ENCODE results near the gene PPRC1. TPM values are rescaled to one million over a fixed set of nuclear protein-coding genes. Genes with fewer than 3 reads are reported as not detected.
A peak's percentile ranks its signal among the peaks of the same experiment; 100 is the strongest.

PPRC1 gene
- total RNA-seq, 1 experiment from 2014 or later = 79.4 TPM

GRCh38 chr10:102122450-102122849, 10.4 kb upstream of the PPRC1 start:
- peak overlapping the region; percentile 98 for H3K27ac Mint-ChIP-seq
- ChIA-PET CTCF (interaction anchor here (0.6 to 2.2 kb wide), 9 partner anchors 7 to 461 kb away, joined by 3 to 14 read pairs (median 4); partner anchors contain the start of gene PPRC1), POLR2A (interaction anchor here (0.6 to 2.3 kb wide), 3 partner anchors 8 to 29 kb away, joined by 3 to 9 read pairs (median 9); partner anchors contain the start of gene NOLC1)
- peak overlapping the region; percentile 84 for H3K4me3 Mint-ChIP-seq
- H3K36me3 Mint-ChIP-seq = no peaks in the 10 kb centered on the region
- no peaks in the 10 kb centered on the region for H3K27me3 Mint-ChIP-seq (ENCODE audit: low read depth)
- no peaks in the 10 kb centered on the region for H3K9me3 Mint-ChIP-seq
- H3K4me1 Mint-ChIP-seq = peaks cover 41% of the 10 kb centered on the region
- DNase-seq (ENCODE audit: low spot score) (no peak), ATAC-seq (no peak)
- TF ChIP-seq HMGA2 (CRISPR knock-in tag; IDR thresholded peaks at IDR 0.05) = no peak
- TF ChIP-seq RELA (CRISPR knock-in tag; IDR thresholded peaks at IDR 0.05; ENCODE audit: borderline replicate concordance) = no peak
- TF ChIP-seq ATF1 (CRISPR knock-in tag; IDR thresholded peaks at IDR 0.05) = no peak
- TF ChIP-seq CREB1 (CRISPR knock-in tag; IDR thresholded peaks at IDR 0.05) = no peak
- TF ChIP-seq HMGXB4 (CRISPR knock-in tag; IDR thresholded peaks at IDR 0.05) = no peak
- TF ChIP-seq SP1 (CRISPR knock-in tag; conservative IDR thresholded peaks at IDR 0.05) = no peak
- TF ChIP-seq MXD4 (CRISPR knock-in tag; IDR thresholded peaks at IDR 0.05; ENCODE audit: borderline replicate concordance) = no peak
- TF ChIP-seq FOXJ3 (CRISPR knock-in tag; IDR thresholded peaks at IDR 0.05; ENCODE audit: borderline replicate concordance) = no peak

GRCh38 chr10:102123223-102123622, 9.6 kb upstream of the PPRC1 start:
- Mint-ChIP-seq H3K27ac (peak overlapping the region; percentile 98), H3K36me3 (no peaks in the 10 kb centered on the region), H3K9me3 (no peaks in the 10 kb centered on the region), H3K4me1 (peaks cover 33% of the 10 kb centered on the region), H3K4me3 (no peak overlapping the region), H3K27me3 (ENCODE audit: low read depth) (no peaks in the 10 kb centered on the region)
- ChIA-PET CTCF (interaction anchor here (1.0 to 2.2 kb wide), 3 partner anchors 8 to 11 kb away, joined by 4 to 14 read pairs (median 6); partner anchors contain the start of gene PPRC1), POLR2A (interaction anchor here (0.6 to 0.9 kb wide), 2 partner anchors 9 to 22 kb away, joined by 3 to 9 read pairs; no protein-coding TSS in a partner anchor)
- TF ChIP-seq HMGA2 (CRISPR knock-in tag; IDR thresholded peaks at IDR 0.05) (no peak), SP1 (CRISPR knock-in tag; conservative IDR thresholded peaks at IDR 0.05) (no peak)
- ATAC-seq = no peak
- DNase-seq (ENCODE audit: low spot score) = no peak

- TF ChIP-seq GABPB1 (CRISPR knock-in tag; IDR thresholded peaks at IDR 0.05) = 0 out of 2 replicates have a peak, but pooled peaks have one; percentile 30
- no peak for TF ChIP-seq HMGXB4 (CRISPR knock-in tag; IDR thresholded peaks at IDR 0.05)
- peak overlapping the region; percentile 89 for H3K4me3 Mint-ChIP-seq
- CTCF ChIA-PET = interaction anchor here (0.6 to 2.0 kb wide), 5 partner anchors 8 to 171 kb away, joined by 3 to 14 read pairs (median 3); no protein-coding TSS in a partner anchor
- H3K9me3 Mint-ChIP-seq = no peaks in the 10 kb centered on the region
- peaks cover 9% of the 10 kb centered on the region for H3K36me3 Mint-ChIP-seq
- peaks cover 4% of the 10 kb centered on the region; the same call in 1 of the 2 replicates for H3K27me3 Mint-ChIP-seq (ENCODE audit: low read depth)
- ATAC-seq (no peak), DNase-seq (ENCODE audit: low spot score) (no peak)
- H3K27ac Mint-ChIP-seq = 0 out of 2 replicates have a peak overlapping the region, but pooled peaks have one; percentile 98
- peaks cover 22% of the 10 kb centered on the region for H3K4me1 Mint-ChIP-seq
- POLR2A ChIA-PET = no interaction called here
Measured at GRCh38 chr10:102131286-102132170, 1.3 kb upstream of the PPRC1 start.

- peak overlapping the region; percentile 89 for H3K4me3 Mint-ChIP-seq
- no peak for DNase-seq (ENCODE audit: low spot score)
- ChIA-PET CTCF (interaction anchor here (0.6 to 2.0 kb wide), 6 partner anchors 9 to 171 kb away, joined by 3 to 14 read pairs (median 4); no protein-coding TSS in a partner anchor), POLR2A (interaction anchor here (0.6 to 1.0 kb wide), 3 partner anchors 16 to 20 kb away, joined by 3 to 5 read pairs (median 3); no protein-coding TSS in a partner anchor)
- no peaks in the 10 kb centered on the region for H3K9me3 Mint-ChIP-seq
- peaks cover 22% of the 10 kb centered on the region for H3K4me1 Mint-ChIP-seq
- no peak for TF ChIP-seq GRHL2 (CRISPR knock-in tag; IDR thresholded peaks at IDR 0.05; ENCODE audit: insufficient replicate concordance, severe bottlenecking)
- TF ChIP-seq ZNF121 (CRISPR knock-in tag; IDR thresholded peaks at IDR 0.05) = no peak
- TF ChIP-seq ATF3 (CRISPR knock-in tag; conservative IDR thresholded peaks at IDR 0.05) = no peak
- no peak for TF ChIP-seq CBFB (CRISPR knock-in tag; IDR thresholded peaks at IDR 0.05; ENCODE audit: low read depth)
- no peak for TF ChIP-seq PREB (CRISPR knock-in tag; IDR thresholded peaks at IDR 0.05; ENCODE audit: borderline replicate concordance)
- TF ChIP-seq ZNF219 (CRISPR knock-in tag; IDR thresholded peaks at IDR 0.05; ENCODE audit: borderline replicate concordance) = no peak
- no peak for TF ChIP-seq ERG (CRISPR knock-in tag; IDR thresholded peaks at IDR 0.05)
- no peak for TF ChIP-seq RELA (CRISPR knock-in tag; IDR thresholded peaks at IDR 0.05; ENCODE audit: borderline replicate concordance)
- no peak for TF ChIP-seq ZNF416 (CRISPR knock-in tag; IDR thresholded peaks at IDR 0.05)
- no peak for TF ChIP-seq ZNF232 (CRISPR knock-in tag; IDR thresholded peaks at IDR 0.05)
- no peak for TF ChIP-seq CREM (CRISPR knock-in tag; IDR thresholded peaks at IDR 0.05)
- H3K27me3 Mint-ChIP-seq (ENCODE audit: low read depth) = peaks cover 4% of the 10 kb centered on the region; the same call in 1 of the 2 replicates
- ATAC-seq = no peak
- H3K36me3 Mint-ChIP-seq = peaks cover 9% of the 10 kb centered on the region
- peak overlapping the region; percentile 98 for H3K27ac Mint-ChIP-seq
Measured at GRCh38 chr10:102132193-102132562, 662 bp upstream of the PPRC1 start.

Measured in WTC11 (cell line).